Aorta (tissue), 5 donors: ENCODE data around the gene ZDHHC14. TPM values are rescaled to one million over a fixed set of nuclear protein-coding genes. Genes with fewer than 3 reads are reported as not detected.
A peak's percentile ranks its signal among the peaks of the same experiment; 100 is the strongest.
"Not testable (repeated sequence)": the region's sequence is repeated elsewhere in the genome, so short reads cannot be mapped to it uniquely, and the experiment has no call there.

Experiments used
- ATAC-seq: fragments of 200-7000 bp; cut with Tn5 transposase; one replicate; pipeline ENCODE4 v1.9.1; 2022; ENCODE audit warnings: moderate library complexity; ENCODE audit not compliant: low FRiP score
- DNase-seq, 2 donors: peaks; one replicate each; pipeline ENCODE4 v3.0.0-alpha.2; 2020
- H3K27ac ChIP-seq, 2 donors: one replicate each; pipeline ENCODE4 v1.5.1; 2013; ENCODE audit warnings: low read length in 2 of 2, mild to moderate bottlenecking in 2 of 2, moderate library complexity in 2 of 2, control low read depth in 1 of 2, inconsistent platforms in 1 of 2, low read depth in 1 of 2
- H3K27me3 ChIP-seq, 2 donors: one replicate each; pipeline ENCODE4 v1.6.1; 2013; ENCODE audit warnings: control low read depth in 1 of 2, low read length in 1 of 2, mild to moderate bottlenecking in 1 of 2, moderate library complexity in 1 of 2; ENCODE audit not compliant: insufficient read depth in 2 of 2, control insufficient read depth in 1 of 2
- H3K36me3 ChIP-seq, 2 donors: one replicate each; pipeline ENCODE4 v1.6.1; 2013; ENCODE audit warnings: control low read depth in 1 of 2, low read length in 1 of 2, mild to moderate bottlenecking in 1 of 2; ENCODE audit not compliant: insufficient read depth in 2 of 2, control insufficient read depth in 1 of 2
- H3K4me1 ChIP-seq, 2 donors: one replicate each; pipeline ENCODE4 v1.6.1; 2013; ENCODE audit warnings: low read length in 2 of 2, control low read depth in 1 of 2, mild to moderate bottlenecking in 1 of 2, moderate library complexity in 1 of 2; ENCODE audit not compliant: insufficient read depth in 2 of 2, control insufficient read depth in 1 of 2
- H3K4me3 ChIP-seq, 2 donors: one replicate each; pipeline ENCODE4 v1.5.1; 2013; ENCODE audit warnings: low read length in 2 of 2, control low read depth in 1 of 2, mild to moderate bottlenecking in 1 of 2
- H3K9me3 ChIP-seq: one replicate; pipeline ENCODE4 v1.6.1; 2013; ENCODE audit warnings: mild to moderate bottlenecking, low read length; ENCODE audit not compliant: control insufficient read depth
- whole genome bisulfite sequencing, 2 donors: extraction: QIAGEN DNeasy Blood & Tissue Kit; methylation state at CpG; one replicate each; pipeline ENCODE4 v1.1.7; 2013; 5-methylcytosine and 5-hydroxymethylcytosine counted together
- intact Hi-C, 2 donors: fragments of 100-400 bp; cut with DNase I; formaldehyde crosslinking; loops; one replicate each; pipeline versions ENCODE4 v1.14.2 to v1.15.0; 2022
- long read RNA-seq, 2 donors: library from polyadenylated mRNA; unstranded; transcript quantifications; one replicate each; pipeline ENCODE4 v2.0.0, GENCODE V29; 2020 to 2021
- polyA plus RNA-seq, 2 donors: library from polyadenylated mRNA; stranded (reverse); fragments of 200-250 nt; gene quantifications; one replicate each; pipeline ENCODE4 v1.2.3, GENCODE V29; 2013
- total RNA-seq, 2 donors: library from RNA; stranded (reverse); fragmentation: NEBNext Ultra II Directional; extraction: Animal tissue kit (Norgen Biotek cat#: 25700); gene quantifications; one replicate each; pipeline ENCODE4 v1.2.1, GENCODE V29; 2021
- donor health status: healthy with polysubstance abuse.
- donor health status: Bipolar disorder and iron deficiency.
- donor health status: DM: no; HTN: no; CAD: no.
- donor health status: DM: no; HTN: no; CAD: no.
- donor health status: DM: yes; HTN: yes; CAD: no.

The ZDHHC14 gene
- total RNA-seq = 10 to 100 TPM; 16.4 to 17.8 TPM
- 10 to 100 TPM in 1 of 2 donors, 1 to 10 TPM in 1; 2.8 to 12.4 TPM for polyA plus RNA-seq
- long read RNA-seq, donor 1, full-length matches to known transcripts = 2 of 45 reads
- long read RNA-seq, donor 1, partial matches to known transcripts = 21 of 45 reads
- long read RNA-seq, donor 1, other reads (novel, unspliced or antisense) = 22 of 45 reads
- long read RNA-seq, donor 2, full-length matches to known transcripts = 10 of 33 reads
- long read RNA-seq, donor 2, partial matches to known transcripts = 3 of 33 reads
- long read RNA-seq, donor 2, other reads (novel, unspliced or antisense) = 20 of 33 reads

DNA sequence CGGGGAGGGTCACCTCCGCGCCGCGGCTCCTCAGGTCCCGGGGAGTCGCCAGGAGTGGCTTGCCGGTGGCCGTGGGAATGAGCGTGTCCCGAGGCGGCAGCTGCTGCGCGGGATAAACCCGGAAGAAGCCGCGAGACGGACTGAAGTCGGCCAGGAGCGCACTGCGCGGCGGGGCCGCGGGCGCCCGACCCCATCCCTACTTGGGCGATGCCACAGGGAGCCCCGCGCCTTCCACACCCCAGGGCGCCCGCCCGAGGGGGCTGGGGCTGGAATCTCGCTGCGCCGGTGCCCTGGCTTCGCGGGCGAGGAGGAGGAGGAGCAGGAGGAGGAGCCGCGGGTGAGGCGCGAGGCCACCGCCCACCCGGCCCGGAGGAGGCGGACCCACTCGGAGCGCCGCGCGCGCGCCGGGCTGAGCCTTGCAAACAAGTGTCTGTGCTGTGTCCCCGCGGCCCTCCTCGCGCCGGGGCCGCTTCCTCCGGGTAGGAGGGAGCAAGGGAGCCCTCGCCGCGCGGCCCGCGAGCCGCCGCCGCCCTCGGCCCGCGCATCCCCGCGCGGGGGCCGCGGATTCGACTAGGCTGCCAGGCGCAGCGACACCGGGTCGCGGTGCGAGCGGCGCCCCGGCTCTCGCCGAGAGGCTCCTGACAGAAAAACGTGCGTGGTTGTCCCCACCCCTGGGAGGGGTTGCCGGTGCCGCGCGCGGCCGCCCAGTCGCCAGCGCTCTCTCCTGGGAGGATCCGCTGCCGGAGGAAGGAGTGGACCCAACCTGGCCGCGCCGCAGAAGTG, at the start of gene ZDHHC14:
ZDHHC14 (plus strand) TSS at position 412 of the 783 bp plus-strand sequence.
- intact Hi-C loops = loop anchor here (2.0 to 10.0 kb wide), 4 partner anchors 26 to 214 kb away; partner anchors contain the start of gene TMEM242 (in 1 of the 2)
- WGBS, 2 donors = 0% methylated on average over 76 to 106 of the region's 106 CpGs

GRCh38 chr6:157332813-157333212, 48.2 kb upstream of the ZDHHC14 start:
- H3K27me3 ChIP-seq = no peaks in the 10 kb centered on the region
- H3K9me3 ChIP-seq = no peaks in the 10 kb centered on the region
- no peaks in the 10 kb centered on the region for H3K4me1 ChIP-seq
- ATAC-seq = no peak
- WGBS, 2 donors = 67 to 82% methylated on average over 7 of the region's 7 CpGs
- intact Hi-C loops = no loop called here
- no peaks in the 10 kb centered on the region for H3K36me3 ChIP-seq
- no peak overlapping the region for H3K4me3 ChIP-seq
- no peak overlapping the region for H3K27ac ChIP-seq
- no peak for DNase-seq

More for the DNA sequence above, at the start of gene ZDHHC14:
- DNase-seq (peak; percentile 96 to 97), ATAC-seq (peak; percentile 93)
- H3K27ac ChIP-seq = peak within 1 kb of the TSS; percentile 85 to 88
- peaks cover 0 to 1% of the 10 kb centered on the region in 2 donors for H3K4me1 ChIP-seq
- peak within 1 kb of the TSS; percentile 84 to 86 for H3K4me3 ChIP-seq
- H3K36me3 ChIP-seq = no peaks in the 10 kb centered on the region
- H3K9me3 ChIP-seq = no peaks in the 10 kb centered on the region
- H3K27me3 ChIP-seq = no peaks in the 10 kb centered on the region

- no peak for DNase-seq
- Histone ChIP-seq H3K27me3 (no peaks in the 10 kb centered on the region), H3K4me1 (no peaks in the 10 kb centered on the region), H3K27ac (no peak overlapping the region), H3K9me3 (no peaks in the 10 kb centered on the region), H3K4me3 (no peak overlapping the region), H3K36me3 (no peaks in the 10 kb centered on the region)
- no peak for ATAC-seq
- intact Hi-C loops = no loop called here
- WGBS, 2 donors = 90 to 97% methylated on average over 4 of the region's 4 CpGs
These were observed 47.5 kb upstream of the ZDHHC14 start for GRCh38 chr6:157333537-157333936.

DNA sequence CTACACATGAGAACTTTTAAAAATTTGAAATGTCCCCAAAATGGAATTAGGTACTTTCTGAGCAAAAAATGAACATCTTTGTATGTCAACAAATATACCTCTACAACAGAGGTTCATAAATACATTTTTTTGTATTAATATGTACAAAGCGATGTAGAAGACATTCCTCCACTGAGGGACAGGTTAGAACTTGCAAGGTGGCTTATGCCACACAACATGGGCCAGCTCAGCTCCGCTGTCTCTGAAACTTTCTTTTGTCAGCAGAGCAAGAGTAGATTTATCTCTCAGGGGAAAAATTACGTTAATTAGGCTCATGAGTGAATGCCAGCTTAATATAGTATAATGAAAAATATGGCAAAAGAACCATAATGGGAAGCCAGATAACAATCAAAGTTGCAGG, 47.0 kb upstream of the ZDHHC14 start:
- no peak overlapping the region for H3K27ac ChIP-seq
- no peaks in the 10 kb centered on the region for H3K9me3 ChIP-seq
- no peaks in the 10 kb centered on the region for H3K27me3 ChIP-seq
- WGBS, 2 donors = 90 to 92% methylated on average over 3 of the region's 3 CpGs
- ATAC-seq = no peak
- H3K36me3 ChIP-seq = no peaks in the 10 kb centered on the region
- no peak overlapping the region for H3K4me3 ChIP-seq
- intact Hi-C loops = no loop called here
- DNase-seq = no peak
- H3K4me1 ChIP-seq = no peaks in the 10 kb centered on the region

DNA sequence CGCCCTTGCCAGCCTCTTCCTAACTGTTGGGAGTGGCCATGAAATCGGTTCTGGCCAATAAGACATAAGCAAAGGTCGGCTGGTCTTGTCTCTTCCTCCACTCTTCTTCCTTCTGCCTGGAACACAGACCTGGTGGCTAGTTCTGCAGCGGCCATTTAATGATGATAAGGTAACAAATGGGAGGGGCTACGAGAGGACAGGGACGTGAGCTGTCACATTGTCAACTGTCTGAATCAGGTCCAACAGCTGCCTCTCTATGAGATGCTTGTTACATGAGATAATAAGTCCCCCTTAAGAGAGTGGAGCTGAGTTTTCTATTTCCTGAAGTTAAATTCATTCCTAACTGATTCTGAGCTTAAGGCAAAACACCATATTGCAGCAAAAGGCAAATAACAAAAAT, 45.2 kb upstream of the ZDHHC14 start:
- no peaks in the 10 kb centered on the region for H3K27me3 ChIP-seq
- ATAC-seq (no peak), DNase-seq (no peak)
- no peaks in the 10 kb centered on the region for H3K9me3 ChIP-seq
- H3K27ac ChIP-seq = no peak overlapping the region
- 46 to 48% methylated on average over 6 of the region's 6 CpGs for WGBS, 2 donors
- no peaks in the 10 kb centered on the region for H3K36me3 ChIP-seq
- intact Hi-C loops = no loop called here
- H3K4me1 ChIP-seq = no peaks in the 10 kb centered on the region
- no peak overlapping the region for H3K4me3 ChIP-seq

- DNase-seq, H3K27me3 ChIP-seq, H3K9me3 ChIP-seq, intact Hi-C loops, H3K27ac ChIP-seq, H3K4me1 ChIP-seq, H3K36me3 ChIP-seq, ATAC-seq, H3K4me3 ChIP-seq: not testable (repeated sequence)
- 71 to 79% methylated on average over 3 of the region's 3 CpGs for WGBS, 2 donors
These were observed 43.7 kb upstream of the ZDHHC14 start for GRCh38 chr6:157337276-157337675.

DNA sequence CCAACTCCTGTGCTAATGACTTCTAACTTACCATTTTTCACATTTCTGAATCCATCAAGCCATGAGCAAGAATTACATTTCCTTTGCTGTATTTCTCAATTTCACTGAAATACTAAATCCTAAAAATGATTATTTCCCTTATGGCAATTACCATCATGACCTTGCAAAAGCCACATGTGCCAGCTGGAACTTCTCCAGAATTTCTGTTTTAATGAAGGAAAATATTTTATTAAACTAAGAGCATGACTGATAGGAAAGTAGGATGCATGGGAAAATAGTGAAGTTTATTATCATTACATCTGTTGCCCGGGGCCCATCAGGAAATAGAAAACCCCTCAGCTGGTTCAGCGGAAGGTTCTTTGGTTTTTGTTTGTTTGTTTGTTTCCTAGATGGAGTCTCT, 43.2 kb upstream of the ZDHHC14 start:
- WGBS, 2 donors = 64 to 68% methylated on average over 2 of the region's 2 CpGs

GRCh38 chr6:157339432-157339831, 41.6 kb upstream of the ZDHHC14 start:
- no peak for DNase-seq
- WGBS, 2 donors = 88 to 89% methylated on average over 1 of the region's 1 CpG
- H3K4me3 ChIP-seq = no peak overlapping the region
- no peak overlapping the region for H3K27ac ChIP-seq
- no peak for ATAC-seq
- intact Hi-C loops = no loop called here
- H3K36me3 ChIP-seq = no peaks in the 10 kb centered on the region
- H3K4me1 ChIP-seq = no peaks in the 10 kb centered on the region
- no peaks in the 10 kb centered on the region for H3K9me3 ChIP-seq
- no peaks in the 10 kb centered on the region for H3K27me3 ChIP-seq

More for the DNA sequence above, 43.2 kb upstream of the ZDHHC14 start:
- Histone ChIP-seq H3K9me3 (no peaks in the 10 kb centered on the region), H3K27me3 (no peaks in the 10 kb centered on the region), H3K36me3 (no peaks in the 10 kb centered on the region), H3K4me1 (no peaks in the 10 kb centered on the region), H3K27ac (no peak overlapping the region), H3K4me3 (no peak overlapping the region)
- intact Hi-C loops = no loop called here
- ATAC-seq = no peak
- no peak for DNase-seq

- 41 to 46% methylated on average over 4 of the region's 4 CpGs for WGBS, 2 donors
- Histone ChIP-seq H3K9me3 (no peaks in the 10 kb centered on the region), H3K27ac (no peak overlapping the region), H3K4me1 (no peaks in the 10 kb centered on the region), H3K27me3 (no peaks in the 10 kb centered on the region), H3K4me3 (no peak overlapping the region), H3K36me3 (no peaks in the 10 kb centered on the region)
- no peak for ATAC-seq
- DNase-seq = no peak
- intact Hi-C loops = no loop called here
These were observed 37.3 kb upstream of the ZDHHC14 start for GRCh38 chr6:157343732-157344131.
